Stimulated activated naive CD8-positive, alpha-beta T cell treated with anti-CD3 and anti-CD28 coated beads, Interleukin-15, Interleukin-2, amounts not matched to agents 100 ng/mL and 50 ng/mL, for 24 hours (primary cell): ENCODE measurements around the gene PFKM.
"Not testable (repeated sequence)": the region's sequence is repeated elsewhere in the genome, so short reads cannot be mapped to it uniquely, and the experiment has no call there.

Experiments used
- H3K27ac Mint-ChIP-seq: one replicate; pipeline ENCODE4 v1.8.0; 2021; ENCODE audit warnings: mild to moderate bottlenecking, mixed read lengths
- H3K27me3 Mint-ChIP-seq: one replicate; pipeline ENCODE4 v1.8.0; 2021; ENCODE audit warnings: mixed read lengths
- H3K36me3 Mint-ChIP-seq: one replicate; pipeline ENCODE4 v1.8.0; 2021; ENCODE audit warnings: low read depth, mixed read lengths
- H3K4me1 Mint-ChIP-seq: one replicate; pipeline ENCODE4 v1.8.0; 2021; ENCODE audit warnings: low read depth, mixed read lengths
- H3K4me3 Mint-ChIP-seq: one replicate; pipeline ENCODE4 v1.8.0; 2021; ENCODE audit warnings: mild to moderate bottlenecking, mixed read lengths
- H3K9me3 Mint-ChIP-seq: one replicate; pipeline ENCODE4 v1.8.0; 2021; ENCODE audit warnings: mixed read lengths

PFKM gene

GRCh38 chr12:48105321-48105866 lies 13.8 kb upstream of the PFKM start:
- H3K27ac Mint-ChIP-seq = peak overlapping the region; percentile 94
- H3K9me3 Mint-ChIP-seq = no peaks in the 10 kb centered on the region
- peaks cover 50% of the 10 kb centered on the region for H3K4me1 Mint-ChIP-seq
- H3K27me3 Mint-ChIP-seq = no peaks in the 10 kb centered on the region
- peaks cover 8% of the 10 kb centered on the region for H3K36me3 Mint-ChIP-seq
- H3K4me3 Mint-ChIP-seq = peak overlapping the region; percentile 95

GRCh38 chr12:48105867-48106680 lies 13.1 kb upstream of the PFKM start, which contains the start of gene SENP1:
Gene SENP1 (minus strand): TSS chr12:48106079. CDS start chr12:48101472, 4,607 bp downstream.
- Mint-ChIP-seq H3K27ac (peak within 1 kb of the TSS; percentile 94), H3K36me3 (peaks cover 8% of the 10 kb centered on the region), H3K9me3 (no peaks in the 10 kb centered on the region), H3K4me3 (peak within 1 kb of the TSS; percentile 95), H3K4me1 (peaks cover 50% of the 10 kb centered on the region), H3K27me3 (no peaks in the 10 kb centered on the region)

- H3K27ac Mint-ChIP-seq = peak overlapping the region; percentile 94
- peaks cover under 1% of the 10 kb centered on the region for H3K36me3 Mint-ChIP-seq
- peak overlapping the region; percentile 95 for H3K4me3 Mint-ChIP-seq
- H3K4me1 Mint-ChIP-seq = peaks cover 44% of the 10 kb centered on the region
- H3K27me3 Mint-ChIP-seq = no peaks in the 10 kb centered on the region
- H3K9me3 Mint-ChIP-seq = no peaks in the 10 kb centered on the region
Observed at GRCh38 chr12:48106681-48107613, 12.2 kb upstream of the PFKM start.

GRCh38 chr12:48109424-48109823 lies 9.7 kb upstream of the PFKM start:
- H3K4me3 Mint-ChIP-seq = no peak overlapping the region
- H3K9me3 Mint-ChIP-seq = no peaks in the 10 kb centered on the region
- no peaks in the 10 kb centered on the region for H3K27me3 Mint-ChIP-seq
- peak overlapping the region; percentile 4 for H3K27ac Mint-ChIP-seq
- no peaks in the 10 kb centered on the region for H3K36me3 Mint-ChIP-seq
- peaks cover 31% of the 10 kb centered on the region for H3K4me1 Mint-ChIP-seq

GRCh38 chr12:48110691-48111311 lies 8.4 kb upstream of the PFKM start:
- peaks cover 21% of the 10 kb centered on the region for H3K4me1 Mint-ChIP-seq

GRCh38 chr12:48111312-48111693 lies 7.9 kb upstream of the PFKM start:
- not testable (repeated sequence) for H3K36me3 Mint-ChIP-seq, H3K4me3 Mint-ChIP-seq, H3K9me3 Mint-ChIP-seq, H3K27ac Mint-ChIP-seq, H3K27me3 Mint-ChIP-seq
- H3K4me1 Mint-ChIP-seq = peaks cover 20% of the 10 kb centered on the region

More at GRCh38 chr12:48110691-48111311, 8.4 kb upstream of the PFKM start:
- H3K27me3 Mint-ChIP-seq = no peaks in the 10 kb centered on the region
- H3K36me3 Mint-ChIP-seq = no peaks in the 10 kb centered on the region
- H3K4me3 Mint-ChIP-seq = no peak overlapping the region
- no peak overlapping the region for H3K27ac Mint-ChIP-seq
- no peaks in the 10 kb centered on the region for H3K9me3 Mint-ChIP-seq

- H3K36me3 Mint-ChIP-seq = peaks cover 1% of the 10 kb centered on the region
- H3K27me3 Mint-ChIP-seq = peaks cover 3% of the 10 kb centered on the region
- H3K4me3 Mint-ChIP-seq = no peak overlapping the region
Observed at GRCh38 chr12:48115957-48116356, 3.2 kb upstream of the PFKM start.

GRCh38 chr12:48118284-48118871 lies 786 bp upstream of the PFKM start:
- peaks cover 19% of the 10 kb centered on the region for H3K36me3 Mint-ChIP-seq
- H3K4me3 Mint-ChIP-seq = peak overlapping the region; percentile 99
- H3K27ac Mint-ChIP-seq = no peak overlapping the region
- no peaks in the 10 kb centered on the region for H3K9me3 Mint-ChIP-seq
- peaks cover 26% of the 10 kb centered on the region for H3K4me1 Mint-ChIP-seq
- H3K27me3 Mint-ChIP-seq = peaks cover 3% of the 10 kb centered on the region

More at GRCh38 chr12:48115957-48116356, 3.2 kb upstream of the PFKM start:
- peaks cover 23% of the 10 kb centered on the region for H3K4me1 Mint-ChIP-seq
- H3K27ac Mint-ChIP-seq = no peak overlapping the region
- H3K9me3 Mint-ChIP-seq = no peaks in the 10 kb centered on the region

GRCh38 chr12:48119834-48120195 lies 651 bp downstream of the PFKM start:
- no peaks in the 10 kb centered on the region for H3K9me3 Mint-ChIP-seq
- H3K4me1 Mint-ChIP-seq = peaks cover 26% of the 10 kb centered on the region
- H3K27me3 Mint-ChIP-seq = peaks cover 3% of the 10 kb centered on the region
- H3K4me3 Mint-ChIP-seq = peak overlapping the region; percentile 99
- peak overlapping the region; percentile 4 for H3K27ac Mint-ChIP-seq
- peaks cover 29% of the 10 kb centered on the region for H3K36me3 Mint-ChIP-seq

GRCh38 chr12:48121522-48121921 lies 2.4 kb downstream of the PFKM start:
- Mint-ChIP-seq H3K36me3 (peaks cover 41% of the 10 kb centered on the region), H3K27me3 (peaks cover 3% of the 10 kb centered on the region), H3K9me3 (no peaks in the 10 kb centered on the region), H3K27ac (no peak overlapping the region), H3K4me1 (peaks cover 26% of the 10 kb centered on the region), H3K4me3 (peak overlapping the region; percentile 14)

- H3K27me3 Mint-ChIP-seq = peaks cover 3% of the 10 kb centered on the region
- H3K4me1 Mint-ChIP-seq = peaks cover 26% of the 10 kb centered on the region
- H3K36me3 Mint-ChIP-seq = peaks cover 49% of the 10 kb centered on the region
- no peak overlapping the region for H3K27ac Mint-ChIP-seq
- H3K4me3 Mint-ChIP-seq = no peak overlapping the region
- no peaks in the 10 kb centered on the region for H3K9me3 Mint-ChIP-seq
Observed at GRCh38 chr12:48122065-48122834, 3.1 kb downstream of the PFKM start.

GRCh38 chr12:48123169-48123568 lies 4.0 kb downstream of the PFKM start:
- Mint-ChIP-seq H3K27ac (no peak overlapping the region), H3K27me3 (peaks cover 2% of the 10 kb centered on the region), H3K4me1 (peaks cover 25% of the 10 kb centered on the region), H3K4me3 (no peak overlapping the region), H3K9me3 (no peaks in the 10 kb centered on the region), H3K36me3 (peaks cover 56% of the 10 kb centered on the region)

- not testable (repeated sequence) for H3K4me3 Mint-ChIP-seq, H3K27ac Mint-ChIP-seq, H3K27me3 Mint-ChIP-seq, H3K4me1 Mint-ChIP-seq, H3K9me3 Mint-ChIP-seq
- peaks cover 78% of the 10 kb centered on the region for H3K36me3 Mint-ChIP-seq
Observed at GRCh38 chr12:48125542-48125941, 6.4 kb downstream of the PFKM start.

- Mint-ChIP-seq H3K36me3 (peaks cover 80% of the 10 kb centered on the region), H3K4me1 (peaks cover 3% of the 10 kb centered on the region), H3K27me3 (no peaks in the 10 kb centered on the region), H3K4me3 (no peak overlapping the region), H3K27ac (no peak overlapping the region), H3K9me3 (no peaks in the 10 kb centered on the region)
Observed at GRCh38 chr12:48125985-48126384, 6.8 kb downstream of the PFKM start.
